Measurements from ENCODE around the gene IKZF5.

Gene IKZF5

GRCh38 chr10:123014772-123015171, 6.2 kb upstream of the IKZF5 start:
- DNase-seq = no peak

DNA sequence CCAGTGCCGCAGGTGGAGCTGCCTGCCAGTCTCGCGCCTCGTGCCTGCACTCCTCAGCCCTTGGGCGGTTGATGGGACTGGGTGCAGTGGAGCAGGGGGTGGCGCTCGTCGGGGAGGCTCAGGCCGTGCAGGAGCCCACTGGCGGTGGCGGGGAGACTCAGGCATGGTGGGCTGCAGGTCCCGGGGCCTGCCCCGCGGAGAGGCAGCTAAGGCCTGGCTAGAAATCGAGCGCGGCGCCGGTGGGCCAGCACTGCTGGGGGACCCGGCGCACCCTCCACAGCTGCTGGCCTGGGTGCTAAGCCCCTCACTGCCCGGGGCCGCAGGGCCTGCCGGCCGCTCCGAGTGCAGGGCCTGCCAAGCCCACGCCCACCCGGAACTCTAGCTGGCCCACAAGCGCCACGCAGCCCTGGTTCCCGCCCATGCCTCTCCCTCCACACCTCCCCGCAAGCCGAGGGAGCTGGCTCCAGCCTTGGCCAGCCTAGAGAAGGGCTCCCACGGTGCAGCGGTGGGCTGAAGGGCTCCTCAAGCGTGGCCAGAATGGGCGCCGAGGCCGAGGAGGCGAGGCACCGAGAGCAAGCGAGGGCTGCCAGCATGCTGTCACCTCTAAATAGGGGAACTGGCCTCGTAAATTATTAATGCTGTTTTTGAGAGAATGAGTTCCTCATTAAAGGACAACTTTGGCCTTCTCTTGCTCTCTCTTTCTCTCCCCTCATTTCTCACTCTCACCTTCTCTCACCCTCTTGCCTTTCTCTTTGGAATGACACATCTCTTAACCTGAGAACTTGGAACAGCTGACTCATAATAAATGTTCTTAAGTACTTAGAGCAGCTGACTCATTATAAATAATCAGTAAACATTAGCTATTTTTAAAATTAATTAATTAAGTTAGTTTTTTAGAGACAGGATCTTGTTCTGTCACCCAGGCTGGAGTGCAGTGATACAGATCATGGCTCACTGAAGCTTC, 5.1 kb upstream of the IKZF5 start:
- no peak for DNase-seq

GRCh38 chr10:123011987-123012386, 3.4 kb upstream of the IKZF5 start:
- no peak for DNase-seq

GRCh38 chr10:123009105-123009820, 668 bp upstream of the IKZF5 start:
- DNase-seq = no peak

DNA sequence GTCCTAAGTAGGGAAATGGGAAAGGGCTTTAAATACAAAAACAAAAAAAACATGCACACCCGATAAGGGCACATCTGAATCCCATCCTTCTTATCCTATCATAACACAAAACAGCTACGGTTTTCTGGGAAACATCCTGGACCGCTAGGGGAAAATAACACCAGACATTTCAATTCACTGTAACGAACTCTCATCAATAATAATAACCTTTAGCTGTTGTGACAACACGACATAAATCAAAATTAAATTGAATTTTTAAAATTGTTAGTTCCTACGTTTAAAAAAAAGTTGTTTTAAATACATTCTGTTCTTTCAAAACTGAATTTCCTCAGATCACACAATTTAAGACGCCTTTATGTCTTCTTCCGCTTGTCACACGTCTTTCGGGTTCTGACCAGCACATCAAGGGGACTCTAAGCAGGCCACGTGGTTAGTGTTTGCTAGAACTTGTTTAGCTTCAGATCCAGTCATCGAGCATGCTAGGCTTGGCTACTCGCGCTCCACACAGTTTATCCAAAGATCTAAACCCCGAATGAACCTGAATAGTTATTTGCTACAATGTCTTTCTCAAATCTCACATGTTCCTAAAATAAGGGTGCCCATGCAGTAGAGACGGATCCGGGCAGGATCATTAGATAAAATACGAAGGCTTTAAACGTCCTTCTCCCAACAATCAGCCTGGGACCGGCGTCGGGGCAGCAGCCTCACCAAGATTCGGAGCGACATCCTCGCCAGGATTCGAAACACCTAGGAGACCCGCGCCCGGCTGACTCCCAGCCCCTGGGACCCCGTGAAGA, 839 bp downstream of the IKZF5 start:
- DNase-seq = peak; percentile 15

GRCh38 chr10:123004298-123004697, 4.3 kb downstream of the IKZF5 start:
- no peak for DNase-seq

GRCh38 chr10:123001370-123001769, 7.2 kb downstream of the IKZF5 start:
- DNase-seq = no peak

GRCh38 chr10:123000155-123000554, 8.4 kb downstream of the IKZF5 start:
- DNase-seq = no peak

DNA sequence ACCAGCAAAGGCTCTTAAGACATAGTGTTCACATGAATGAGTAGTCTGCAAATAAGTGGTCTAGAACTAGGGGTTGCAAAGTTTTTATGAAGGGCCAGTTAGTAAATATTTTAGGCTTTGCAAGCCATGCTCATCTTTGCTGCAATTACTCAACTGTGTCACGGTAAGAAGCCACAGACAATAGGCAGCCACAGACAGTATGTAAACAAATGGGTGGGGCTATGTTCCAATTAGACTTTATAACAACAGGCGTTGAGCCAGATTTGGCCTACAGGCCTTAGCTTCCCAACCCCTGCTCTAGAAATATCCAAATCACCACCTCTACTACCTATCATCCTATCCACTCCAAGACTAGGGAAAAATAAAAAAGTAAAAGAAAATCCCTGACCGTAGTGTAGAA, 9.2 kb downstream of the IKZF5 start:
- DNase-seq = peak; percentile 49

- DNase-seq = no peak
Observed at GRCh38 chr10:122998934-122999333, 9.7 kb downstream of the IKZF5 start.

GRCh38 chr10:122998360-122998917, 10.2 kb downstream of the IKZF5 start:
- no peak for DNase-seq

GRCh38 chr10:122997864-122998263, 10.7 kb downstream of the IKZF5 start:
- DNase-seq = no peak

GRCh38 chr10:122995936-122996335, 12.7 kb downstream of the IKZF5 start:
- no peak for DNase-seq

- no peak for DNase-seq
Observed at GRCh38 chr10:122993797-122994336, 14.7 kb downstream of the IKZF5 start.

- DNase-seq = no peak
Observed at GRCh38 chr10:122992031-122992585, 16.5 kb downstream of the IKZF5 start.

- no peak for DNase-seq
Observed at GRCh38 chr10:122990278-122990677, 18.3 kb downstream of the IKZF5 start.

- no peak for DNase-seq
Observed at GRCh38 chr10:122988501-122988900, 20.1 kb downstream of the IKZF5 start.

DNA sequence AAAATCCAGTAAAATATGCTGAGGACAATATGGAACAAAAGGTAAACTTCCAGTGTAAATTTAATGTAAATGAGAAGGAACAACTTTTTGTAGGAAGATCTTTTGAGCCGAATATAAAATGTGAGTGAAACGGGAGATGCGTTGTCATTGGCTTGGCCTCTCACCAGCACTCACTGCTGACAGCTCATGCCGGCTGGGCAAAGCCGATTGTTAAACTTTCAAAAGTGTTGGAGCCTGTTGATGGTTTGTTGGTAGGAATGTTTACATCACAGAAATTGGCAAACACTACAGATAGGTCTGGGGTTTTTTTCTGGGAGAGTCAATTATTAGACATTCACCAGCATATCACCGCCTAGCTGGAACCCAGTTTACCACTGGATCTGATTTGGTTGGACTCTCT, 22.3 kb downstream of the IKZF5 start:
- DNase-seq = no peak

GRCh38 chr10:122984708-122985107, 23.9 kb downstream of the IKZF5 start:
- DNase-seq = no peak

- DNase-seq = no peak
Observed at GRCh38 chr10:122983898-122984297, 24.7 kb downstream of the IKZF5 start.

GRCh38 chr10:122981066-122981464, 27.5 kb downstream of the IKZF5 start:
- DNase-seq = no peak
